Mucosa of descending colon (tissue), 3 donors: ENCODE measurements around the gene PTPRF. TPM values are rescaled to one million over a fixed set of nuclear protein-coding genes. Genes with fewer than 3 reads are reported as not detected.
A peak's percentile ranks its signal among the peaks of the same experiment; 100 is the strongest.

Experiments
- ATAC-seq: fragments of 200-7000 bp; cut with Tn5 transposase; one replicate; pipeline ENCODE4 v1.9.1; 2020; ENCODE audit warnings: mild to moderate bottlenecking, moderate library complexity
- DNase-seq, 3 donors: peaks; one replicate each; pipeline ENCODE4 v3.0.0-alpha.2; 2020
- H3K36me3 ChIP-seq: fragments of 200-600 bp; one replicate; pipeline ENCODE4 v1.8.0; 2021; ENCODE audit warnings: low read depth, mild to moderate bottlenecking
- H3K4me1 ChIP-seq: fragments of 200-600 bp; one replicate; pipeline ENCODE4 v1.8.0; 2021; ENCODE audit warnings: low read depth, mild to moderate bottlenecking
- H3K4me3 ChIP-seq: fragments of 200-600 bp; one replicate; pipeline ENCODE4 v1.8.0; 2021; ENCODE audit warnings: mild to moderate bottlenecking
- H3K9me3 ChIP-seq: fragments of 200-600 bp; one replicate; pipeline ENCODE4 v1.8.0; 2021; ENCODE audit warnings: mild to moderate bottlenecking
- CTCF ChIP-seq: fragments of 200-600 bp; IDR thresholded peaks from one replicate; pipeline ENCODE4 v1.8.0; 2022; ENCODE audit warnings: antibody characterized with exemption, mild to moderate bottlenecking
- intact Hi-C, 2 donors: fragments of 100-400 bp; cut with DNase I in 1 of 2; cut with micrococcal nuclease in 1 of 2; formaldehyde crosslinking; loops; one replicate each; pipeline versions ENCODE4 v1.11.0 to v1.11.1; 2022; cut with DNase I, micrococcal nuclease
- total RNA-seq, 3 donors: library from RNA; stranded (reverse); fragmentation: NEBNext Ultra II Directional in 2 of 3; extraction: Animal tissue kit (Norgen Biotek cat#: 25700) in 2 of 3; gene quantifications; one replicate each; pipeline versions ENCODE4 v1.2.1 to v1.2.4, GENCODE V29; 2021 to 2023
- donor health status: DM: no; HTN: no; CAD: no; lungs with moderate emphysema.
- donor health status: DM: no; HTN: no; CAD: no.
- donor health status: DM: no; HTN: yes; CAD: no.

The PTPRF gene
- total RNA-seq, 3 donors from 2014 or later = 355 to 752 (median 384) TPM

DNA sequence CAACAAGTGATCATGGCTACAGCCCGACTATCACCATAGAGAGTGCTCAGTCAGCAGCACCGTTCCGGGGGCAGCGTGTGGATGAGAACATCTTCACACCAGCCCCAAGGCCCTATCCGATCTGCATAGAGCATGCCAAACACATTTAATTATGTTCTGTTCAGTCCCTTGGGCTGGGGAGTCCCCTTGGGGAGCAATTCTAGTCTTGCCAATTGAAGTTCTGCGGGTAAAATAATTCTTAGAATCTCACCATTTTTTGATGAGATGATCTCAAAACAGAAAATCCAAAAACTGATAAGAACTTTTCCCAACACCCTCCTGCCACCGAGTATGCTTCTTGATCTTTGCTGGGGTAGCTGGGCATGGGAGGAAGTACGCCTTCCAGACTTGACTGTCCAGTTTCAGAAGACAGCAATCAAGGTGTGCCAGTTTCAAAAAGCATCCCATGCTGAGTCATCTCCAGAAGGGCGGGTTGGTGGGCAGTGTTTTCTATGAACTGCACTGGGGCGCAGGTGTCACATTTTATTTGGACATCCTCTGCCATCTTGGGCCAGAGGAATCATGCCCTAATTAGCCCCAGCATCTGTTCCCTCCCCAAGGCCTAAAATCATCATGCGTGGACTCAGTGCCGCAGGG is 20.8 kb upstream of the PTPRF start:
- ATAC-seq = peak; percentile 71
- TF ChIP-seq CTCF = no peak
- DNase-seq = peak in 1 of 3 donors; percentile 59
- no peaks in the 10 kb centered on the region for H3K9me3 ChIP-seq
- H3K36me3 ChIP-seq = no peaks in the 10 kb centered on the region
- peaks cover 24% of the 10 kb centered on the region for H3K4me1 ChIP-seq
- intact Hi-C loops = no loop called here
- no peak overlapping the region for H3K4me3 ChIP-seq

GRCh38 chr1:43510621-43511020 is 20.1 kb upstream of the PTPRF start:
- H3K36me3 ChIP-seq = no peaks in the 10 kb centered on the region
- no peaks in the 10 kb centered on the region for H3K9me3 ChIP-seq
- H3K4me1 ChIP-seq = peaks cover 24% of the 10 kb centered on the region
- intact Hi-C loops = no loop called here
- TF ChIP-seq CTCF = no peak
- DNase-seq (no peak), ATAC-seq (no peak)
- no peak overlapping the region for H3K4me3 ChIP-seq

GRCh38 chr1:43511394-43511793 is 19.3 kb upstream of the PTPRF start:
- TF ChIP-seq CTCF = no peak
- peaks cover 24% of the 10 kb centered on the region for H3K4me1 ChIP-seq
- no peaks in the 10 kb centered on the region for H3K9me3 ChIP-seq
- DNase-seq = no peak
- intact Hi-C loops = no loop called here
- no peak overlapping the region for H3K4me3 ChIP-seq
- no peak for ATAC-seq
- no peaks in the 10 kb centered on the region for H3K36me3 ChIP-seq

DNA sequence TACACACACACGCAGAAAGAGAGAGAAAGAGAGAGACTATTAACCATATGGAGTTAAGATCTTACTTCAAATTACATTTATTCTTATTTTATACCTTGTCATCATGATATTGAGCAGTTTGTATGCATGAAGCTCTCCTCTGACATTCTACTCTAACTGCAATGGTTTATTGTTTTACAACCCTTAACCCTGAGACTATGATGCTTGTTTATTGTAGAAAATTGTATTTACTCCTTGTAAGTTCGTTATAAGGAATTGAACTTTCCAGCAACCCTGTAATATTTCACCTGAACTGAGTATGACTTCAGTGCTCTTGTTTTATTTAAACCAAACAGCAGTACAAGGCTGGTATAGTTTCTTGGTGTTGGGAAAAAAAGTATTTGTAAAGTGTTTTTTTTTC is 18.6 kb upstream of the PTPRF start:
- Histone ChIP-seq H3K4me1 (peaks cover 24% of the 10 kb centered on the region), H3K9me3 (no peaks in the 10 kb centered on the region), H3K4me3 (no peak overlapping the region), H3K36me3 (no peaks in the 10 kb centered on the region)
- intact Hi-C loops = no loop called here
- no peak for TF ChIP-seq CTCF
- no peak for DNase-seq
- peak; percentile 83 for ATAC-seq

DNA sequence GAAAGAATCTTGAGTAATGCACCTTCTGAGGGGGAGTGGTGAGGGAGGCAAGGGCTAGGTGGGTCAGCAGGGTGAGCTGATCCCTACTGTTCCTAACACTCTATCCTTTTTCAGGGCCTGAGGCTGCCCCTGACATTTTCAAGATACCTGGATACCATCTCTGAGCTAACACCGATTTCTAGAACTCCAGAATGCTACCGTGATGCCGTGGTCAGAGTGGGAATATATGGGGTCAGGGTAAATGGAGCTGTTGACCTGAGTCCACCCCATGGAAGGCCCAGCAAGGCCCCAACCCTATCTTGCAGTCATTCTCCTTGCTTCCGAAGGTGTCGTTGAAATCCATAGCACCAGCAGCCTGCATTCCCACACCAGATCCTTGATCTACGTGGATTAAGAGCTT is 18.0 kb upstream of the PTPRF start:
- Histone ChIP-seq H3K4me1 (peaks cover 24% of the 10 kb centered on the region), H3K36me3 (no peaks in the 10 kb centered on the region), H3K9me3 (no peaks in the 10 kb centered on the region), H3K4me3 (no peak overlapping the region)
- intact Hi-C loops = no loop called here
- DNase-seq = no peak
- ATAC-seq = peak; percentile 53
- TF ChIP-seq CTCF = no peak
